ENCODE measurements around the gene ALS2CL.

ALS2CL gene

DNA sequence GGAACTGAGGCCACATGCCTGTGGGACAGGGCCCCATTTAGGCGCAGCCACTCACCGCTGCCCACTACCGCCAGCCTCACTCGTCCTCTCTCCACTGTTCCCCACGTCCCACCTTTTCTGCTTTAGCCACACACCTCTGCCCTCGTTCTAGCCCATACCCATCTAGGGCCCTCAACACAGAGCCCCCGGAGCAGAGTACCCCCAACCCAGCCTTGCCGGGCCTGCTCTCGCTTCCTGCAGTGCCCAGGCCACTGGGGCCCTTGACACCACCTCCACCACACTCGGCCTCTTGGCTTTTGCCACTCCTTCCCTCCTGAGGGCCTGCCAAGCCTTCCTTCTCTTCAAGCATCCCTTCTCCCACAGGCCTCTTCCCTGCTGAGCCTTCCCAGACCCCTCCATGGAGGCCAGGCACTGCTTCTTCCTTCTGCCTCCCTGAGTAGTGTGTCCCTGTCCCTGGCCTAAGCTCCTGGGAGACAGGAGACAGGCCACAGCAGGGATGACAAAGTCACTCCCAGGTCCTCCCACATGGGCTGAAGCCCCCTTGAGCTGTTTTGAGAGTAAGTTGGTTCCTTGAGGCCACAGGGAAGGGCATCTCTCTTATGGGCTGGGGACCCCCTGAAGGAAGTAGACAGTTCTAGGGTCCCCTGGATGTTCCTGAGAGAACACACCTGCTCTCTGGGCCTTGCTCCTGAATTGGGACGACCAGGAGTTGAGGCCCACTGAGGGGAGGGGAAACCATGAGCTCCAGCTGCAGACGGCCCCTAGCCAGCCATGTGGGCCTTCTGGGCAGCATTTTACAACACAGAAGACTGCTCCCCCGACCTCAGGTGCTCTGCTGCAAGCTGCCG is 19.8 kb upstream of the ALS2CL start:
- H3K27ac ChIP-seq (ENCODE audit: low read length) = no peak overlapping the region
- H3K9ac ChIP-seq (ENCODE audit: low read depth, low read length) = no peak overlapping the region
- H3K9me3 ChIP-seq (ENCODE audit: insufficient read depth, low read length, severe bottlenecking) = no peaks in the 10 kb centered on the region
- DNase-seq = no peak
- TF ChIP-seq, protein P1, sequence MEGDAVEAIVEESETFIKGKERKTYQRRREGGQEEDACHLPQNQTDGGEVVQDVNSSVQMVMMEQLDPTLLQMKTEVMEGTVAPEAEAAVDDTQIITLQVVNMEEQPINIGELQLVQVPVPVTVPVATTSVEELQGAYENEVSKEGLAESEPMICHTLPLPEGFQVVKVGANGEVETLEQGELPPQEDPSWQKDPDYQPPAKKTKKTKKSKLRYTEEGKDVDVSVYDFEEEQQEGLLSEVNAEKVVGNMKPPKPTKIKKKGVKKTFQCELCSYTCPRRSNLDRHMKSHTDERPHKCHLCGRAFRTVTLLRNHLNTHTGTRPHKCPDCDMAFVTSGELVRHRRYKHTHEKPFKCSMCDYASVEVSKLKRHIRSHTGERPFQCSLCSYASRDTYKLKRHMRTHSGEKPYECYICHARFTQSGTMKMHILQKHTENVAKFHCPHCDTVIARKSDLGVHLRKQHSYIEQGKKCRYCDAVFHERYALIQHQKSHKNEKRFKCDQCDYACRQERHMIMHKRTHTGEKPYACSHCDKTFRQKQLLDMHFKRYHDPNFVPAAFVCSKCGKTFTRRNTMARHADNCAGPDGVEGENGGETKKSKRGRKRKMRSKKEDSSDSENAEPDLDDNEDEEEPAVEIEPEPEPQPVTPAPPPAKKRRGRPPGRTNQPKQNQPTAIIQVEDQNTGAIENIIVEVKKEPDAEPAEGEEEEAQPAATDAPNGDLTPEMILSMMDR (IDR thresholded peaks at IDR 0.05; ENCODE audit: borderline replicate concordance, extremely low read depth, low read length, poor library complexity, severe bottlenecking) = no peak
- no peak for TF ChIP-seq EZH2 (IDR thresholded peaks at IDR 0.05; ENCODE audit: borderline replicate concordance, low read depth, low read length, severe bottlenecking)
- ATAC-seq (ENCODE audit: insufficient read depth, low read depth) = no peak
- H3K79me2 ChIP-seq (ENCODE audit: insufficient read depth, low read length) = no peaks in the 10 kb centered on the region
- no peaks in the 10 kb centered on the region for H3K36me3 ChIP-seq (ENCODE audit: insufficient read depth, low read length)
- no peaks in the 10 kb centered on the region for H4K20me1 ChIP-seq (ENCODE audit: insufficient read depth, low read length)
- H2AFZ ChIP-seq (ENCODE audit: low read depth, low read length) = no peak overlapping the region
- H3K4me3 ChIP-seq (ENCODE audit: low read depth in 1 of 2, low read length in 2 of 2) = no peak overlapping the region
- H3K27me3 ChIP-seq (ENCODE audit: insufficient read depth, low read length, poor library complexity) = no peaks in the 10 kb centered on the region
- no peak overlapping the region for H3K4me2 ChIP-seq (ENCODE audit: insufficient read depth, low read length)
- no peaks in the 10 kb centered on the region for H3K4me1 ChIP-seq (ENCODE audit: insufficient read depth, low read length)

DNA sequence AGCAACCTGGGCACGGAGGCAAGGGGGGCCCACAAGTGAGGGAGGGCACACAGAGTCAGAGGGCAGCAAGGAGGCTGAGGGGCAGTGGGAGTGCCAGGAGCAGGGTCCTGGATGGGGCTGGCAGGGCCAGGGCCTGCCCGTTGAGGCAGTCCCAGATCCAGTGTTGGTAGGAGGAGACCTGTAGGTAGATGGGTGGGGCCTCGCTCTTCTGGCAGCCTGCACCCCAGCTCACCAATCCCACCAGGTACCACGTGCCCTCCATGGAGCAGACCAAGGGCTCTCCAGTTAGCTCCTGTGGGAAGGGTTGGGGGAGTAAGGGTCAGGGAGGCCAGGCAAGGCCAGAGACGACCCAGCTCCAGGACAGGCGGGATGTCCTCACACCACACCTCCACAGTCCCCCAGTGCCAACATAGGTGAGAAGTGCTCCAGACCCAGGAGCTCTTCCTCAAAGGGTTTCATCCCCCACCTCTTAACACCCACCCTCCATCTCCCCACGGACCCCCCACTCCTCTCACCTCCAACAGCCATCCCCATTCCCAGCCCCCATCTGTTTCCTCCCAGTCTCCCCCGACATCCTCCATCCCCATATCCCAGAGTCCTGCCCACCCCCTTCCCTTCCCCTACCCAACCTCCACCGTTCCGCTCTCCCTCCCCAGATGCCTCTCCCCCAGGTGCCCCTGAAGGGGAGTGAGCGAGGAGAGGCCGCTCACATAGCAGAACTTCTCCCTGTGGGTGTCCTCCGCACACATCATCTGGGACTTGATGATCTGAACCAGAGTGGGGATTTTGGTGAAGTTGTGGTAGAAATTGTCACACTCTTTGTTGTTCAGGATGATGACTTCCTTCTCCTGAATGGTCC is 18.9 kb upstream of the ALS2CL start:
- no peaks in the 10 kb centered on the region for H3K9me3 ChIP-seq (ENCODE audit: insufficient read depth, low read length, severe bottlenecking)
- TF ChIP-seq, protein P1 (IDR thresholded peaks at IDR 0.05; ENCODE audit: borderline replicate concordance, extremely low read depth, low read length, poor library complexity, severe bottlenecking) = no peak
- no peak for TF ChIP-seq EZH2 (IDR thresholded peaks at IDR 0.05; ENCODE audit: borderline replicate concordance, low read depth, low read length, severe bottlenecking)
- no peak overlapping the region for H3K4me2 ChIP-seq (ENCODE audit: insufficient read depth, low read length)
- H3K4me1 ChIP-seq (ENCODE audit: insufficient read depth, low read length) = no peaks in the 10 kb centered on the region
- no peaks in the 10 kb centered on the region for H3K36me3 ChIP-seq (ENCODE audit: insufficient read depth, low read length)
- ATAC-seq (ENCODE audit: insufficient read depth, low read depth) = no peak
- no peaks in the 10 kb centered on the region for H4K20me1 ChIP-seq (ENCODE audit: insufficient read depth, low read length)
- no peak overlapping the region for H3K27ac ChIP-seq (ENCODE audit: low read length)
- H3K27me3 ChIP-seq (ENCODE audit: insufficient read depth, low read length, poor library complexity) = no peaks in the 10 kb centered on the region
- DNase-seq = no peak
- no peak overlapping the region for H3K4me3 ChIP-seq (ENCODE audit: low read depth in 1 of 2, low read length in 2 of 2)
- no peaks in the 10 kb centered on the region for H3K79me2 ChIP-seq (ENCODE audit: insufficient read depth, low read length)
- H2AFZ ChIP-seq (ENCODE audit: low read depth, low read length) = no peak overlapping the region
- H3K9ac ChIP-seq (ENCODE audit: low read depth, low read length) = no peak overlapping the region

DNA sequence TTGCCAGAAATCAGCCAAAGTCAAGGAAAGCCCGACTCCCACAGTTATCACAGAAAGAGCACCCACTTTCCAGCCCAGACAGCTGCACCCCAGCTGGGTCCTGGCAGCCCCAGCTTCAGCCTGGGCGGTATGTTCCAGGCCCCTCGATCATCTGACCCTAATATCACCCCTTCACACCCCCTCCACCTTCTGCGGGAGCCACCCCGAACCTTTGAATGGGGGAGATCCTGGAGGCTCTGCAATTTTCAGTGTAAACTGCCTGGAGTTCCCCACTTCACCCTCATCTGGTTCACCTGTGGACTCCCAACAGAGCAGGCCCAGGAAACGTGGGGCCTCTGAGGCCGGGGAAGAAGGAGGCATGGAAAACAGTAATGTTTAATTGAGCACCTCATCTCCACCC is 18.3 kb upstream of the ALS2CL start:
- no peak for TF ChIP-seq EZH2 (IDR thresholded peaks at IDR 0.05; ENCODE audit: borderline replicate concordance, low read depth, low read length, severe bottlenecking)
- TF ChIP-seq, protein P1 (IDR thresholded peaks at IDR 0.05; ENCODE audit: borderline replicate concordance, extremely low read depth, low read length, poor library complexity, severe bottlenecking) = no peak
- no peak overlapping the region for H2AFZ ChIP-seq (ENCODE audit: low read depth, low read length)
- no peaks in the 10 kb centered on the region for H3K9me3 ChIP-seq (ENCODE audit: insufficient read depth, low read length, severe bottlenecking)
- no peaks in the 10 kb centered on the region for H4K20me1 ChIP-seq (ENCODE audit: insufficient read depth, low read length)
- no peak overlapping the region for H3K4me3 ChIP-seq (ENCODE audit: low read depth in 1 of 2, low read length in 2 of 2)
- no peak overlapping the region for H3K4me2 ChIP-seq (ENCODE audit: insufficient read depth, low read length)
- H3K79me2 ChIP-seq (ENCODE audit: insufficient read depth, low read length) = no peaks in the 10 kb centered on the region
- no peak overlapping the region for H3K27ac ChIP-seq (ENCODE audit: low read length)
- no peak overlapping the region for H3K9ac ChIP-seq (ENCODE audit: low read depth, low read length)
- no peaks in the 10 kb centered on the region for H3K36me3 ChIP-seq (ENCODE audit: insufficient read depth, low read length)
- DNase-seq = no peak
- no peak for ATAC-seq (ENCODE audit: insufficient read depth, low read depth)
- no peaks in the 10 kb centered on the region for H3K4me1 ChIP-seq (ENCODE audit: insufficient read depth, low read length)
- H3K27me3 ChIP-seq (ENCODE audit: insufficient read depth, low read length, poor library complexity) = no peaks in the 10 kb centered on the region
